Thyroid gland (tissue), 4 donors: ENCODE measurements around the gene KLHL18.
"Not testable (repeated sequence)": the region's sequence is repeated elsewhere in the genome, so short reads cannot be mapped to it uniquely, and the experiment has no call there.

Experiments used
- CTCF ChIP-seq, 6 experiments: fragments of 200-600 bp in 3 of 6; fragments of 450-650 bp in 3 of 6; sonication (generic) in 3 of 6; IDR thresholded peaks; one replicate each; pipeline ENCODE4 v1.5.1; 2016 to 2019; ENCODE audit warnings: antibody characterized with exemption in 6 of 6, mild to moderate bottlenecking in 2 of 6, inconsistent platforms in 1 of 6, moderate library complexity in 1 of 6
- POLR2A ChIP-seq, 2 donors: fragments of 450-650 bp; IDR thresholded peaks; one replicate each; pipeline ENCODE4 v1.6.1; 2017; ENCODE audit warnings: antibody characterized with exemption in 2 of 2, mild to moderate bottlenecking in 2 of 2, moderate library complexity in 1 of 2

GRCh38 chr3:47370020-47370419 lies 87.3 kb downstream of the KLHL18 start:
- not testable (repeated sequence) for TF ChIP-seq CTCF, POLR2A (IDR thresholded peaks at IDR 0.05)
